ENCODE results near the gene IKZF3.
A peak's percentile ranks its signal among the peaks of the same experiment; 100 is the strongest.

IKZF3 gene

GRCh38 chr17:39791111-39791992, 72.8 kb downstream of the IKZF3 start:
- FAIRE-seq (peak; percentile 81), DNase-seq (ENCODE audit: insufficient read length, low spot score) (no peak)
- no peak for TF ChIP-seq POLR2AphosphoS5 (IDR thresholded peaks at IDR 0.05; ENCODE audit: low read depth, low read length)
- TF ChIP-seq SPI1 (IDR thresholded peaks at IDR 0.05; ENCODE audit: low read depth, low read length): no peak
- no peak for TF ChIP-seq POU2F2 (IDR thresholded peaks at IDR 0.05; ENCODE audit: low read depth, low read length)
- TF ChIP-seq POLR2A (IDR thresholded peaks at IDR 0.05; ENCODE audit: low read depth, low read length): no peak
- no peak for TF ChIP-seq PAX5 (IDR thresholded peaks at IDR 0.05; ENCODE audit: insufficient read depth, low read length, severe bottlenecking)
- no peak for TF ChIP-seq TAF1 (IDR thresholded peaks at IDR 0.05; ENCODE audit: low read depth, low read length)

- no peak for FAIRE-seq
- TF ChIP-seq SPI1 (IDR thresholded peaks at IDR 0.05; ENCODE audit: low read depth, low read length) (no peak), POLR2AphosphoS5 (IDR thresholded peaks at IDR 0.05; ENCODE audit: low read depth, low read length) (no peak), TAF1 (IDR thresholded peaks at IDR 0.05; ENCODE audit: low read depth, low read length) (no peak), PAX5 (IDR thresholded peaks at IDR 0.05; ENCODE audit: insufficient read depth, low read length, severe bottlenecking) (no peak), POLR2A (IDR thresholded peaks at IDR 0.05; ENCODE audit: low read depth, low read length) (no peak), POU2F2 (IDR thresholded peaks at IDR 0.05; ENCODE audit: low read depth, low read length) (no peak)
Measured at GRCh38 chr17:39787743-39788484, 76.2 kb downstream of the IKZF3 start.

GRCh38 chr17:39787041-39787440, 77.1 kb downstream of the IKZF3 start:
- DNase-seq (ENCODE audit: insufficient read length, low spot score) (no peak), FAIRE-seq (peak; percentile 75)
- no peak for TF ChIP-seq POU2F2 (IDR thresholded peaks at IDR 0.05; ENCODE audit: low read depth, low read length)

More at GRCh38 chr17:39787743-39788484, 76.2 kb downstream of the IKZF3 start:
- DNase-seq (ENCODE audit: insufficient read length, low spot score): no peak

GRCh38 chr17:39782980-39783379, 81.1 kb downstream of the IKZF3 start:
- TF ChIP-seq POLR2A (IDR thresholded peaks at IDR 0.05; ENCODE audit: low read depth, low read length) (no peak), PAX5 (IDR thresholded peaks at IDR 0.05; ENCODE audit: insufficient read depth, low read length, severe bottlenecking) (no peak), SPI1 (IDR thresholded peaks at IDR 0.05; ENCODE audit: low read depth, low read length) (no peak), TAF1 (IDR thresholded peaks at IDR 0.05; ENCODE audit: low read depth, low read length) (no peak), POLR2AphosphoS5 (IDR thresholded peaks at IDR 0.05; ENCODE audit: low read depth, low read length) (no peak), POU2F2 (IDR thresholded peaks at IDR 0.05; ENCODE audit: low read depth, low read length) (no peak)
- no peak for DNase-seq (ENCODE audit: insufficient read length, low spot score)
- FAIRE-seq: no peak

- FAIRE-seq: peak; percentile 72
- DNase-seq (ENCODE audit: insufficient read length, low spot score): no peak
- TF ChIP-seq TAF1 (IDR thresholded peaks at IDR 0.05; ENCODE audit: low read depth, low read length): no peak
- TF ChIP-seq PAX5 (IDR thresholded peaks at IDR 0.05; ENCODE audit: insufficient read depth, low read length, severe bottlenecking): no peak
- no peak for TF ChIP-seq POU2F2 (IDR thresholded peaks at IDR 0.05; ENCODE audit: low read depth, low read length)
- no peak for TF ChIP-seq POLR2AphosphoS5 (IDR thresholded peaks at IDR 0.05; ENCODE audit: low read depth, low read length)
- no peak for TF ChIP-seq SPI1 (IDR thresholded peaks at IDR 0.05; ENCODE audit: low read depth, low read length)
- TF ChIP-seq POLR2A (IDR thresholded peaks at IDR 0.05; ENCODE audit: low read depth, low read length): no peak
Measured at GRCh38 chr17:39782481-39782880, 81.6 kb downstream of the IKZF3 start.

GRCh38 chr17:39781861-39782213, 82.3 kb downstream of the IKZF3 start:
- FAIRE-seq (peak; percentile 78), DNase-seq (ENCODE audit: insufficient read length, low spot score) (no peak)
- no peak for TF ChIP-seq POU2F2 (IDR thresholded peaks at IDR 0.05; ENCODE audit: low read depth, low read length)
- TF ChIP-seq TAF1 (IDR thresholded peaks at IDR 0.05; ENCODE audit: low read depth, low read length): no peak
- no peak for TF ChIP-seq SPI1 (IDR thresholded peaks at IDR 0.05; ENCODE audit: low read depth, low read length)
- no peak for TF ChIP-seq PAX5 (IDR thresholded peaks at IDR 0.05; ENCODE audit: insufficient read depth, low read length, severe bottlenecking)
- TF ChIP-seq POLR2A (IDR thresholded peaks at IDR 0.05; ENCODE audit: low read depth, low read length): no peak
- TF ChIP-seq POLR2AphosphoS5 (IDR thresholded peaks at IDR 0.05; ENCODE audit: low read depth, low read length): no peak

GRCh38 chr17:39781031-39781860, 82.9 kb downstream of the IKZF3 start:
- DNase-seq (ENCODE audit: insufficient read length, low spot score) (no peak), FAIRE-seq (peak; percentile 45)
- no peak for TF ChIP-seq PAX5 (IDR thresholded peaks at IDR 0.05; ENCODE audit: insufficient read depth, low read length, severe bottlenecking)
- no peak for TF ChIP-seq POLR2AphosphoS5 (IDR thresholded peaks at IDR 0.05; ENCODE audit: low read depth, low read length)
- no peak for TF ChIP-seq POU2F2 (IDR thresholded peaks at IDR 0.05; ENCODE audit: low read depth, low read length)

GRCh38 chr17:39777534-39778365, 86.4 kb downstream of the IKZF3 start:
- TF ChIP-seq POLR2A (IDR thresholded peaks at IDR 0.05; ENCODE audit: low read depth, low read length) (no peak), SPI1 (IDR thresholded peaks at IDR 0.05; ENCODE audit: low read depth, low read length) (peak; percentile 83)
- FAIRE-seq (peak; percentile 84), DNase-seq (ENCODE audit: insufficient read length, low spot score) (no peak)

GRCh38 chr17:39776252-39776651, 87.9 kb downstream of the IKZF3 start:
- TF ChIP-seq SPI1 (IDR thresholded peaks at IDR 0.05; ENCODE audit: low read depth, low read length): no peak
- no peak for TF ChIP-seq TAF1 (IDR thresholded peaks at IDR 0.05; ENCODE audit: low read depth, low read length)
- TF ChIP-seq POU2F2 (IDR thresholded peaks at IDR 0.05; ENCODE audit: low read depth, low read length): no peak
- no peak for TF ChIP-seq POLR2A (IDR thresholded peaks at IDR 0.05; ENCODE audit: low read depth, low read length)
- no peak for TF ChIP-seq POLR2AphosphoS5 (IDR thresholded peaks at IDR 0.05; ENCODE audit: low read depth, low read length)
- TF ChIP-seq PAX5 (IDR thresholded peaks at IDR 0.05; ENCODE audit: insufficient read depth, low read length, severe bottlenecking): no peak
- peak; percentile 78 for FAIRE-seq
- DNase-seq (ENCODE audit: insufficient read length, low spot score): no peak

All from GM12891 (cell line).